NCI-H1930 (cell line): Measurements from ENCODE around the gene CDCA5.
A peak's percentile ranks its signal among the peaks of the same experiment; 100 is the strongest.

ENCODE experiments used
- DNase-seq, 2 experiments: peaks; one replicate each; lab custom pipeline; 2025; lab: John Stamatoyannopoulos, UW

CDCA5 gene, protein sequence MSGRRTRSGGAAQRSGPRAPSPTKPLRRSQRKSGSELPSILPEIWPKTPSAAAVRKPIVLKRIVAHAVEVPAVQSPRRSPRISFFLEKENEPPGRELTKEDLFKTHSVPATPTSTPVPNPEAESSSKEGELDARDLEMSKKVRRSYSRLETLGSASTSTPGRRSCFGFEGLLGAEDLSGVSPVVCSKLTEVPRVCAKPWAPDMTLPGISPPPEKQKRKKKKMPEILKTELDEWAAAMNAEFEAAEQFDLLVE

DNA sequence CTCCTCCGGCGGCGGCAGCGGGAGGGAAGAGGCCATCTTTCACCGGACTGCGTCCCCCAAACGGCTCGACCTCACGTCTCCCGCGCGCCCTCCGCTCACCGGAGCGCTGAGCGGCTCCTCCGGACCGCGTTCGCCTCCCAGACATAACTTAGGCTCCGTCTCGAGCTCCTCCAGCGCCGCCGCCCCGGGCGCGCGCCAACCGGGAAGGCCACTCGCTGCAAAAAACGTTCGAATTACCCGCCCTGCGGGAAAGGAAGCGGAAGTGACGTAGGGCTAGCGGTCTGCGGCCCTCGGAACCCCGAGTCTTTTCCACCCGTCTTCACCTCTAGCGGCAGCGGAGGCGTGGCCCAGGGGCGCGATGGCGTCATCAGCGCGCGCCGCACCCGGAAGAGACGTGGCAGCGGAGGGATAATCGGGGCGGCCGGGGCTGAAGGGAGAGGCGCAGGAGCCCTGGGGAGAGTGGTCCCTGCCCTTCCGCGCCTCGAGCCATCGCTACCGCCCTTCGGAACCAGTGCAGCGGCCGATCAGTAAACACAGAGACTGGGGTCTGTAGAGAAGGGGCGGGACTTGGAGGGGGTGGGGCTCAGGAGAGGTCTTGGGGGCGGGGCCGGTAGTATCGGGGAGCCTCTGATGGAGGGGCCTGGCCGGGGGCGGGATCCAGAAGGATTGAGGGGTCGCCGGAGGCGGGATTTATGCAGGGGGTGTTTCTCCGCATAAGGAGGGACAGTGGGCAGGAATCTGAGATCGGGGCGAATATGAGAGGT lies at the start of gene CDCA5, which contains the start of gene ZFPL1:
TSS of gene CDCA5 (minus strand) at position 207 of the 764 bp plus-strand sequence. CDS start at position 145, 62 bp downstream.
TSS of gene ZFPL1 (plus strand) at position 389 of the 764 bp plus-strand sequence. CDS start 477 bp downstream, outside the sequence.
- peak; percentile 92 to 95 for DNase-seq

DNA sequence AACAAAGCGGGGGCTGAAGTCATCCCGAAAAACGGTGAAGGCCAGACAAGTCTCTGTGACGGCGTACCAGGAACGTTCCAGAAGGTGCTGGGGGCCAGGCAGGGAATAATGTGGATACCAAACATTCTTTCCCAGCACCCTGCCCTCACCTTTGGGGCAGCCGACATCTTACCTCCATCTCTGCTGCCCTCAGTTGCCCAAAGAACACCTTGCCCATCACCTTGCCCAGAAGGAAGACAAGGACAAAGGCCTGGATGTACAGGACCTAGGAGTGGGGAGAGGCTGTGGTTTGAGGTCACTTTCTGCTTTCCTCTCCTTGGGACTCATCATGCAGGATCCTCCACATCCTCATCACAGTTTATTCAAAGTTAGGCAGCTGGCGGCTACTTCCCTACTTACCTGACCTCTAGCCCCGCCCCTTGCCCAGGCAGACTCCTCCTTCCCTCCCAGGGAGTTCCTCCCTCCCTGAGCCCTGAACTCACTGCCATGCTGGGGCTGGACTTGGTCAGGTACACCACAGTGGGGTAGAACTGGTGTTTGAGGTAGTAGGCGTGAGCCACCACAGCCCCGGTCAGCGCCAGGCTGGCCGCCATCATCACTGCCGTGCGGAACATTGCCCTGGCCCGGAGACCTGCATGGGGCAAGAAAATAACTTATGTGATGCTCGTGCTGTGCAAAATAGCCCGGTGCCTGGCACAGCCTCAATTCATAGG lies 49.3 kb upstream of the CDCA5 start:
- no peak for DNase-seq

DNA sequence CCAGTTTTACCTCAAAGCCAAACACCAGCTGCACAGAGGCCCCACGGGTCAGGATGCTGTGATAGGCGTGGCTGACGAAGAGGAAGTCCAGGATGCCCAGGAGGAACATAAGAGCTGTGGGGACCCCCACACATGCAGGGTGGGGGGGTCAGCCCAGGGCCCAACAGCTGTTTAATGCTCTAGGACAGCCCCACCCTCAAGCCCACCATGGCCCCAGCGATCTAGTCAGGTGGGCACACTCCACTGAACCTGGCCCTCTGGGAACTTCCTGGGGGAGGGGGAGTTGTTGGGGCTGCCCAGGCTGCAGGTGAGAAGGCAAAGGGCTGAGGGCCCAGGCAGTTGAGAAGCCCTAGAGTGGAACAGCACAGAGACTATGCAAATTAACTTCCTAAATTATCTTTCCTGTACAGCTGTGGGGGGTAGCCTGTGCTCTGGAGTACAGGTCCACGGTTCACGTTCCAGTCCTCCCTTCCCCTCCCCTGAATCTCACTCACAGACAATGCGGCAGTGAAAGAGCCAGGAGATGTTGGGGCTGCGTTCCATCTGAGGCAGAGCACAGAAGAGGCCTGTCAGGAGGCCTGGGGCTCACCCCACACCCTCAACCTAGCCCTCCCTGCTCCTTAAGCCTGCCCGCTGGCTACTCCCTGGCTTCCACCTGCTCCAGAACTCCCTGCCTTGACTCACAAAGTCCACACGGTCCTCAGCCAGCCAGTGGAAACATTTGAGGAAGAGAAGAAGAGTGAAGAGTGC lies 48.6 kb upstream of the CDCA5 start:
- no peak for DNase-seq

DNA sequence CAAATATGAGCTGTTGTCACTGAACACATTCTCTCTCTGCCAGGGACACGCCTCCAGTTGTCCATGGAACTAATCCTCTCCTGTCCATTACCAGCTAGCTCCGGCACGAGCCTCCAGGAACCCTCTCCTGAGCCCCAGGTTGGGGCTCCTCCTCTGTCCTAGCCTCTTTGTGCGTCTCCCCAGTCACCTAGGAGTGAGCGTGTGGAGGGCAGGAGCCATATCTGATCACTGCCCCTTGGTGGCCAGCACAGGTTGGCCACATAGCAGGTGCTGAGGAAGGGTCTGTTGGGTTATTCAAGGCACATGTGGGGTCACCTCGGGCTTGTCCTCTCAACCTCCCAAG lies 48.0 kb upstream of the CDCA5 start:
- DNase-seq = no peak

DNA sequence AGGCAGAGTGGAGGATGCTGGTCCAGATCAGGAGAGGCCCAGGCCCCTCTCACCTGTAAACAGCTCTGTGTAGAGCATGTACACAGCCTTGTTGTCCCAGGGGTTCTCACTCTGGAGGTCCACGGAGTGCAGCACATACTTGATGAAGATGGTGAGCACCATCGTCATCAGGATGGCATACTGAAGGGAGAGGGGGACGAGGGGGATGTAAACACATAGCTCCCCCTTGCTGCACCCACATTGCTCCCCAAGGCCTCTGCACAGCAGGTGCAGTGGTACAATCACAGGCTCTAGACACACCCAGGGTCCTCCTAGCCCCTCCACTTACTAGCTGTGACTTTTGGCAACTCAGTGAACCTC lies 47.6 kb upstream of the CDCA5 start:
- DNase-seq = no peak

DNA sequence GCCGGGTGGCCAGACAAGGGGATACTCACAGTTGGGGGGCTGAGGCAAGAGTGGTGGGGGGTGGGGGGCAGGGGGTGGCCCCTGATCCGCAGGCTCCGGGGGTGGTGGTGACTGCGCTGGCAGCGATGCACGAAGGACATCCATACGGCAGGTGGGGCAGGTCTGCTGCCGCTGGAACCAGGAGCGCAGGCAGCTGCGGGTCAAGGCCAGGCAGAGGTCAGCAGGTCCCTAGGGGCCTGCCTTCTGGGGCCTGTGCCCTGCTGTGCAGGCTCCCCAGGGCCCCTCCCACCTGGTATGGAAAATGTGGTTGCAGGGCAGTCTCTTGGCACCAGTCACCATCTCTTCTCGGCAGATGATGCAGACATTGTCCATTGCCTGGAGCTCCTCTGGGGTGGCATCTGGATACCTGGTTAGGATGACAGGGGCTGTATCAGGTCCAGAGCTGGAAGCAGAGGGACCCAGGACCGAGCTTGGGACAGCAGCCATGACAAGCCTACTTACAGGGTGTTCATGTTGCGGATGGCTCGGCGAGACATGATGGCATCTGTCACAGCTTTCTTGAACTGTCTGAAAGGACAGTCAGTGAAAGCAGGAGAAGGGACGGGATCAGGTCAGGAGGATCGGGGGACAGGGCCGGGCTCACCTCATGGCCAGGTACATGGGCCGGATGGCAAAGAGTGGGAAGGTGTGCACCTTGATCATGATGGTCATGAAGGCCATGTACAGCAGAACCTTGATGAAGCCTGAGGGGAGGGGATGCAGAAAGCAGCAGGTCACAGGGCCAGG lies 47.0 kb upstream of the CDCA5 start:
- no peak for DNase-seq

DNA sequence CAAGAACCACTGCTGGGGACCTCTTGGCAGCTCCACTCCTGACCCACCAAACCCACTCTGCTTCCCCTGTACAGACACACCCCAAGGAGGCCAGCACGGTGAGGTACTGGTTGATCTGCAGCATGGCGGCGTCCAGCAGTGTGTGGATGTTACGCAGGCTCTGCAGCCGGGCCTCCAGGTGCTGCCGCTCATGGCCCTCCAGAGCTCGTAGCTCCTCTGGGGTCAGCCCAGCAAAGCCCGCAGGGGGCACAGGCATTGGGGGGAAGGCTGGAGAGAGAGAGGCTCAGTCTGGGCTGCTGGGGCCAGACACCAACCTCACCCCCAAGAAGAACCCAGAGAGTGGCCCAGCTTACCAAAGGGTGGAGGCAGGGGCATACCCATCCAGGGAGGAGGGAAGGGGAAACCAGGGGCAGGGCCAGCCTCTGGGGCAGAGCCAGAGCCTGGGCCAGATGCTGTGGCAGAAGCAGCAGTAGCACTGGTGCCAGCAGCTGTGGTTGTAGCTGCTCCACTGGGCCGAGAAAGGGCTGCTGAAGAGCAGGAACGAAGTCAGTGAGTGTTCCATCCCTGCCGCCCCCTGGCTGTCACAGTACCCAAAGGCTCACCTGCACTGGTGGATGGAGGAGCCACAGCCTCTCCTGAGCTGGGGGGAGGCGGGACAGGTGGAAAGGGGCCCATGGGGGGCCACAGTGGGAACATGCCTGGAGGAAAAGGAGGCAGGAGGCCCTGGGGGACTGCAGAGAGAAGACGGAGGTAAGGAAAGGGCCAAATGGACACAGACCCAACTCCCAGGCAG lies 46.0 kb upstream of the CDCA5 start:
- no peak for DNase-seq

DNA sequence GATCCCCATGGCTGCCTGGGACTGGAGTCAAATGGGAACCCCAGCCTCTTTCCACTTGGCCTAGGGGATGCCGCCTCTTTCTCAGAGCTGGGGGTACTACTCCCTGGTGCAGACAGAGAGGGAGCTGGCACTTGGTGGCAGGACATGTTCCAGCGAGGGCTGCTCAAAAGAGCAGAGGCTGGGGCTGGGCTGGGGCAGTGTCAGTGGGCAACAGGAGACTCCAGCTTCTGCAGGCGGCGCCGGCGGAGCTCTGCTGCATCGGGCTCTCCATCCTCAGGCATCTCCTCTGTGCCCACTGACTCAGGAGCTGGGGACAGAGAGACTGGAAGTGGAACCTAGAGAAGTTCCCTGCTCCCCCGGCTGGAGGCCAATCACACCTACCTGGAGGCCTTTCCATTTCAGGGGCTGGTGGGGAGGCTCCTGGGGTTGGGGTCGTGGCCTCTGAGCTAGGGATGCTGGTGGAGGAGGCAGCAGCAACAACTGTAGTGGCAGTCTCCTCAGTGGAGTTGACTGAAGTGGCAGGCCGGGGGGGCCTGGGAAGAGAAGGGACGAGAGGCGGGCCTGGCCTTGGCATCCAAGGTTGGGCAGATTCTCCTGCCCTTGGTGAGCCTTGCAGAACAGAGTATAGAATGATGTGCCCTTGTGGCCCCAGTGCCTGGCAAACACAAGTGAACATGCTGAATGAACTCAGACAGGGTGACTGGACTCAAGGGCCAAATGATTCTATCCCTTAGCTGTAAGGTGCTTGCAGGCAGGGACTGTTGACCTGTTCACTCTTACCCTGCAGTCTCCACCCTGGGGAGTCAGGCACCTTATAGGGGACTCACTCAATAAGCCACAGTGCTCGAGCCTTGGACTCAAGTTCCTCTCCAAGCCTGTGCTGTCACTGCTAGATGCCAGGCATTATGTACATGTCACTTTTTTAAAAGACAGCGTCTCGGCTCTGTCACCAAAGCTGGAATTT lies 44.6 kb upstream of the CDCA5 start:
- DNase-seq = no peak

DNA sequence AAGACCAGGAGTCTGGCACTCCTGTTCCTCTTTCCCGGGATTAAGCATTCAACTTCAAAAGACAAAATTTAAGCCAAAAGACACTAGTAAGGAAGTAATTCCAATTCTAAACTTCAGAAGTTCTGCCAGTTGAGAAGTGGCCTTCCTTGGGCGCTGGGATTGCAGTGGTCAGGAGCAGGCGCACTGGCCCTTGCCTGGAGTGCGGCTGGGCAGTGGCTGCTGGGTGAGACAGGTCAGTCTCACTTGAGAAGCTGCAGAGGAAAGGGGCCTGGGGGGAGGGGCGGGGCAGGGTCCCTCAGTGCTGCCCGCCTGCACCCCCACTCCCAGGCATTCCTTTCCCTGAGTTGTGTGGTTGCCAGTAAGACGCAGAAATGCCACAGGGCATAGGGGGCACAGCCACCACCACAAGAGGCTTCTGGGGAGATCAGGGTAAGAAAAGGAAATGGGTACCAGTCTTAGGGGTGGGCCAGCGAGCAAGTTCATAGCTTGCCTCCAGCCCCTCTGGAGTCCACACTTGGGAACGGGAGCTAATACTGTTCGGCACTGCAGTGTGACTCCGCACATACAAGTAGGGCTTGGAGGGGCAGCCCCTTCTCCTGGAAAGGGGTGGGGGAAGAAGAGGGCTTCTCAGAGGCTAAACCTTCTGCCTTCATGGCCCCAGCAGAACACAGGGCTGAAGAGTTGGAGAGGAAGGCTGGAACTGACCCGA lies 43.8 kb upstream of the CDCA5 start:
- no peak for DNase-seq

DNA sequence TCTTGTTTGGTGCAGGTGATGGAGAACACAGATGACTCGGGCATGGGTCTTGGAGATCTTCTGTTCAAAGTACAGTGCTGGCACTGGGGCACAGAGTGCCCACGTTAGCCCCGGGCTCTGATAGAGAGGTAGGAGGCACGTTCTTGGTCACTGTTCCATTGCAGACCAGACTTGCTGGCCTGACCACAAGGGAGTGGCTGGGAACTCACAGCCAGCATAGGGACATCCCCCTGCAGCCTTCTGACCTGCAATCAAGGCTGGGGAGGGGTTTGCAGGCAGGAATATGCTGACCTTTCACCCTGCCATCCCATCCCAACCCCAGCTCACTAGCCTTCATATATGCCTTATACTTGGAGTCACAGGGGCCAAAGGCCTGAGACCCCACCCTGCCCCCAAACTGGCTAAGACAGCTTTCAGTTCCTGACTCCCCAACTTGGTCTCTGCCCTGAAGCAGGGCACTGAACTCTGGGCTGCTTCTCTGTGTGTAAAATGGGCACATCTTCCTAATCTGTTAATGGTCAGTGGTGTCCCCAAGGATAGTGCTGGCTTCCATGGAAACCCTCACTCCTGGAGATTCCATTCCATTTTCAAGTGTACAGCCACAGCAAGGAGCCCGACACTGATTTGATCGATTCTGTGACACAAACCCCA lies 42.9 kb upstream of the CDCA5 start:
- no peak for DNase-seq

DNA sequence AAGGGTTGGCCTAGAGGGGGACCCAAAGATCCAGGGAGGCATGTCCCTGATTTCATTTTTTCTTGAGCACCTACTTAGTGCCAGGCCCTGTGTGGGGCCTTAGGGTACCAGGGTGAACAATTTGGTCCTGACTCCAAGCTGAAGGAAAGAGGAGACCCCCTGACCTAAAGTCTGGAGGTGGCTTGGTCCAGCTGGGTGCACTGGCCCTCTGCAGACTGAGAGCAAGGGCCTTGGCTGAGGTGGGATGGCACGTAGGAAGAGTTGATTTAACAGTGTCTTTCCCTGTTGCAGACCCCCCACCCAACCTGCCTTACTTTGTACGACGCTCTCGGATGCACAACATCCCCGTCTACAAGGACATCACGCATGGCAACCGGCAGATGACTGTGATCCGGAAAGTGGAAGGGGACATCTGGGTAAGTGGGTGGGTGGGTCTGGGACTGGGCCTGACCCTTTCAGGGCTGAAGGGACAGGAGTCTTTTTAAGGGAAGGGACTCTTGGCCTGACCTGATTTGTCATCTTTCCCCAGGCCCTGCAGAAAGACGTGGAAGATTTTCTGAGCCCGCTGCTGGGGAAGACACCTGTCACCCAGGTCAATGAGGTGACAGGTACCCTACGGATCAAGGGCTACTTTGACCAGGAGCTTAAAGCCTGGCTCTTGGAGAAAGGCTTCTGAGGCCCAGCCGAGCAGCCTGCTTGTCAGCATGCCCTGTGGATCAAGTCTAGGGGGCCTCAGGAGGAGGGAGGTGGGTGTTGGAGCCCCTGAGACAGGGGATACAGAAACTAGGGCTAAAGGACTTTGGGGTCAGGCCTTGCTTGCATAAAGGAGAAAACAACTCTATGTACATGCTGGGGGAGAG lies 41.6 kb upstream of the CDCA5 start:
- DNase-seq = no peak

DNA sequence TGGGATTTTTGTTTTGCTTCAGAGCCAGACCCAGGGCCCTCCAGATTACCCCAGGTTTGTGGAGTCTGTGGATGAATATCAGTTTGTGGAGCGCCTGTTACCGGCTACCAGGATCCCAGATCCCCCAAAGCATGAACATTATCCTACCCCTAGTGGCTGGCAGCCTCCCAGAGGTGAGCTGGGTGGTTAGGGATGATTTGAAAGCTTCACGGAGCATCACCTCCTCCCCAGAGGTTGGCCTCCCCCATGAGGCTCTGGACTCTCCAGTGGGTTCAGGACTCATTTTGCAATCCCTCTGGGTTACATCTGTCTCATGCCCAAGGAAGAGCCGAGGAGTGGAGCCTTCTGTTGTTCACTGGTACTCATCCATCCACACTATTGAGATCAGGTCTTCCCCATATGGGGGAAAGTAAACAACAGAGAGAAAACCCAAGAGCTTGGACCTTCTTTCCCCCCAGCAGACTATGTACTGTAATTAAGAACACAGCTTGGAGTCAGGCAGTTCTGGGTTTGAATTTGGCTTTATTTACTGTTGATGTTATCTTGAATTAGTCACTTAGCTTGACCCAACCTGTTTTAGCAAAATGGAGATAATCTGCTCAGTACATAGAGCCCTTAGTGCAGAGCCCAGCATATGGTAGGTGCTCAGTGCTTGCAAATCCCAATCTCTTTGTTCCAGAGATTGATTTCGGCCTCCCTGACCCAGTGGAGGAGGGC lies 40.8 kb upstream of the CDCA5 start:
- no peak for DNase-seq

DNA sequence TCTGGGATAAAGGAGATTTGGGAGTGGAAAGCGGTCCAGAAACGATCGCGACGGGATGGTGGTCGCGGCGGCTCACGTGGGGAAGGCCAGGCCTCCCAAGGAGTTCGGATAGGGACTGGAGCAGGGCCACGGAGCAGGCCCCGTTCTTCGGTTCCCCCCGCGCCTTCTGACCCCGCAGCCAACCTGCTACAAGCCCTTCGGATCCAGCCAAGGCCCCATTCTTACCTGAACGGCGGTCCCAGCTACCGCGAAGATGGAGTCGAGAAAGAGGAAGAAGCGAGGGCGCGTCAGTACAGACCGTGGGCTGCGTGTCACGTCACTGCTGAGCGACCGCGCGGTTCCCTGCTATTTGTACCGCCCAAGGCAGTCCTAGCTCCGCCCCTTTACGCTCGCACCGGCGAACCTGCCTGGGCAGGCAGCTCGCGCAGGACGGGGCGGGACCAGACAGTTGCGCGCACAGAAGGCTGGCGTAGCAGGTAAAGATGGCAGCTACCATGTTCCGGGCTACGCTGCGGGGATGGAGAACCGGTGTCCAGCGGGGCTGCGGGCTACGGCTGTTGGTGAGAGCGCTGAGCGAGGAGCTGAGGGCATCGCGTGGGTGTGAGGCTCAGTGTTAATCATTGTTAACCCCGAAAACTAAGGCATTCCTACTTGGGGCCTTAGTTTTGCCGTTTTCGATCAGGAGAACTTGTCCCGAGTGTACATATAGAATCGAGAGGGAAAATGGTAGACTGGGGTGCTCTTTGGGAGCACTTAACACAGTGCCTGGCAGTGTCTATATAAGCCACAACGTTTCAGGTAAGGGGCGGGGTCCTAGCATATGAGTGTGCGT lies 38.2 kb upstream of the CDCA5 start, which contains the start of the genes FAU and MRPL49:
TSS of gene FAU (minus strand) at position 270 of the 832 bp plus-strand sequence. CDS start 321 bp downstream, outside the sequence.
TSS of gene MRPL49 (plus strand) at position 457 of the 832 bp plus-strand sequence. CDS start at position 483, 26 bp downstream.
- peak; percentile 96 to 97 for DNase-seq

DNA sequence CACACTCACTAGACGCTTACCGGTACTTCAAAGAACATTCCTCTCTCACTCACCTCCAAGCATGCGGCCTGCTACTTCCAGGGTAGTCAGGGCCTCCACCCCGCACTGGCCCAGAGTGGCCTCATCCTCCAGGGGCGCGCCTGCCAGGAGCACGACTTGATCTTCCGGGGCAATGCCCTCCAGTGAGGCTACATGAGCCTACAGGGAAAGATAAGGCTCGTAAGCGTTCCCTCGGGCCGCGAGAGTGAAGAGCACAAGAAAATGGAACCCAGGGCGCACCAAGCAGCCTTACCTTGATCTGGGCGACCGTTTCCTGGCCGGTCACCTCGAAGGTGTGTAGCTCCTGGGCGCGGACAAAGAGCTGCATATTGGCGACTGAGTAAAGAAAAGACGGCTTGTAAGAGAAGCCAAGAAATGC lies 37.6 kb upstream of the CDCA5 start:
- no peak for DNase-seq

DNA sequence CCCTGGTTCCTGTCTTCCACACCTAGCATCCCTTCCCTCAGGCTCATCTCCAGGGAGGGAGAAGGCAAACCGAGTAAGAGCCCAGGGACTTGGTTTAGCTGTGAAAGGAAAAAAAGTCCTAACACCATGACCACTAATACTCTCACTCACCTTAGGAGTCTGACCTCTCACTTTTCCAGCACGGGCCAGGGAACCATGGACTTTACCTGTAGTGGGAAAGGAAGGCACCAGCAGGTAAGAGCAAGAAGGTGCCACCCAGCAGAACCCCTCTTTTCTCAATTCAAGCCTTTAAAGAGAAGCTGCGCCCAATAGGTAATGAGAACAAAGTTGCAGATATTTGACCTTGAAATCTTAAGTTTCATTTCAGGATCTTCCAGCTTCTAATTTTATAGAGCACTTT lies 37.0 kb upstream of the CDCA5 start:
- no peak for DNase-seq

DNA sequence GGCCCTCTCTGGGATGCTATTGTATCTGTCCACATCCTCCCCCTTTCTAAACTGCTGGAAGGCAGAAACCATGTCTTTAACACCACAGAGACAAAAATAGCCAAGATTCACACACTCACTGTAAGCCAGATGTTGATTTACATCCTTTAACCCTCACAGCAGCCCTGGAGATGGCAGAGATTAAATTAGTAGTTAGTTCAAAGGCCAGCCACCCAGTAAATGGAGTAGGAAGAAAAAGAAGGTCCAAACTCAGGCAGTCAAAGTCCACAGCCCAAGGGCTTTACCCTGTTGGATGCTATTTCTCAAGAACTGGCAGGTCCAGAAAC lies 35.8 kb upstream of the CDCA5 start:
- no peak for DNase-seq
